Measurements from ENCODE around the gene CDCA7L.

Gene CDCA7L

DNA sequence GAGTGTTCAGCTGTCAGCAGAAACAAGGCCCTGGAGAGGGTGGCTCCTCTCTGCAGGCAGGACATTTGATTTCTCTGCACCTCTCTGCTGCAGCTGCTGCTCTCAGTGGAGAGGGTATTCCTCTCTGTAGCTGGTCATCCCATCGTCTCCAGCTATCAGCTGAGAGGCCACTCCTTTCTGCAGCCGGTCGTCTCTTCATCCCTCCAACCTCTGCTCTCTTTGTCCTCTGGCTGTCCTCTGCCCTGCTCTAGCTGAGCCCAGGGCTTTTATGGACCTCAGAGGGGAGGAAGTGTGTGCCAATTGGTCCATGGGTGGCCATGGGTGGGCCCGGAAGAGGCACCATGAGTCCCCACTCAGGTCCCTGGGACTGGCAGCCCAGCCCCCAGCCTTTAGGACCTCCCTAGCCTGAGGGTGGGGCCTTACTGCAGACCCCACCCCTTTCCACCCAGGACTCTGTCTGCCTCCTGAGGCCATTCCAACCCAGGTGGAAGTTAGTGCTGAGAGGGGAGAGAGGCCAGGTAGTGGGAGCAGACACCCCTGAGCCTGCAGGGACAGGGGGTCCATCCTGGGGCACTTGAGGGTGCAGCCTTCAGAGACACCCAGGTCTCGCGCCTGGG, 26.2 kb upstream of the CDCA7L start:
- TF ChIP-seq, protein P1, sequence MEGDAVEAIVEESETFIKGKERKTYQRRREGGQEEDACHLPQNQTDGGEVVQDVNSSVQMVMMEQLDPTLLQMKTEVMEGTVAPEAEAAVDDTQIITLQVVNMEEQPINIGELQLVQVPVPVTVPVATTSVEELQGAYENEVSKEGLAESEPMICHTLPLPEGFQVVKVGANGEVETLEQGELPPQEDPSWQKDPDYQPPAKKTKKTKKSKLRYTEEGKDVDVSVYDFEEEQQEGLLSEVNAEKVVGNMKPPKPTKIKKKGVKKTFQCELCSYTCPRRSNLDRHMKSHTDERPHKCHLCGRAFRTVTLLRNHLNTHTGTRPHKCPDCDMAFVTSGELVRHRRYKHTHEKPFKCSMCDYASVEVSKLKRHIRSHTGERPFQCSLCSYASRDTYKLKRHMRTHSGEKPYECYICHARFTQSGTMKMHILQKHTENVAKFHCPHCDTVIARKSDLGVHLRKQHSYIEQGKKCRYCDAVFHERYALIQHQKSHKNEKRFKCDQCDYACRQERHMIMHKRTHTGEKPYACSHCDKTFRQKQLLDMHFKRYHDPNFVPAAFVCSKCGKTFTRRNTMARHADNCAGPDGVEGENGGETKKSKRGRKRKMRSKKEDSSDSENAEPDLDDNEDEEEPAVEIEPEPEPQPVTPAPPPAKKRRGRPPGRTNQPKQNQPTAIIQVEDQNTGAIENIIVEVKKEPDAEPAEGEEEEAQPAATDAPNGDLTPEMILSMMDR (conservative IDR thresholded peaks at IDR 0.05; ENCODE audit: low read length), result no peak
- no peak for DNase-seq (ENCODE audit: low read depth)
- H3K4me3 ChIP-seq (ENCODE audit: low read length), result no peak overlapping the region

- DNase-seq (ENCODE audit: low read depth), result no peak
- TF ChIP-seq, protein P1 (conservative IDR thresholded peaks at IDR 0.05; ENCODE audit: low read length), result no peak
- H3K4me3 ChIP-seq (ENCODE audit: low read length), result no peak overlapping the region
These were observed 24.1 kb upstream of the CDCA7L start for GRCh38 chr7:21969822-21970221.

DNA sequence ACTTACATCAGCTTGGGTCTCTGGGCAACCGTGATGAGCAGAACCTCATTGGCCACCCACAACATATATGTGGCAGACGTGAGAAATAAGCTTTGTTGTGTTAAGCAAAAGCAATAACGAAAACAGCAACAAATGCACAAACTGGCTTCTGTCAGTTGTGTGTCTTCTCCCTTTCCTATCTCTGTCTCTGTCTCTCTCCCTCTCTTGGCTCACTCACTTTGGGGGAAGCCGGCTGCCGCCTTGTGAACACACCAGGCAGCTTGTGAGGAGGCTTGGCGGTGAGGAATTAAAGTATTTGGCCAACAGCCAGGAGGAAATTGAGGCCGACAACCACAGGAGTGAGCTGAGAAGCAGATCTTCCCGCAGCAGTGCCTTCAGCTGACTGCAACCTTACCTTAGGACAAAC, 21.9 kb upstream of the CDCA7L start:
- H3K4me3 ChIP-seq (ENCODE audit: low read length), result no peak overlapping the region
- TF ChIP-seq, protein P1 (conservative IDR thresholded peaks at IDR 0.05; ENCODE audit: low read length), result no peak
- DNase-seq (ENCODE audit: low read depth), result peak; percentile 6

- H3K4me3 ChIP-seq (ENCODE audit: low read length), result no peak overlapping the region
- DNase-seq (ENCODE audit: low read depth), result no peak
- TF ChIP-seq, protein P1 (conservative IDR thresholded peaks at IDR 0.05; ENCODE audit: low read length), result no peak
These were observed 20.6 kb upstream of the CDCA7L start for GRCh38 chr7:21966271-21966670.

DNA sequence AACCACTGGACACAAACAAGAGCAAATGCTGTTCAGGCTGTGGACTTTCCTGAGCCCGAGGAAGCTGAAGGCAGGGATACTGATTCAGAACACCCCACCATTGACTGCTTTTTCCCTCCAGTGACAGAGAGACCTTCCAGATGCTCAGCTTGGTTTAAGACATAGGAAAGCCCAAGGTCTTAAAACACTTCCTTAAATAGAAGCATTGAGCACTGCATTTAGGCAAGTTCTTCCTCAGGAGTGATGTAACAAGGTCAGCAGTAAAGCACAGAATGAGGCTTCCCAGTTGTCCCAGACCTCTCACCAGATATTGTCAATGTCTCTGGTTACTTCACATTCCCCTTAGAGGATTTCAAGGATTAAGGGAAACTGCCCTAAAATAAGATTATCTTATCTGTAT, 19.6 kb upstream of the CDCA7L start:
- H3K4me3 ChIP-seq (ENCODE audit: low read length), result no peak overlapping the region
- no peak for DNase-seq (ENCODE audit: low read depth)
- TF ChIP-seq, protein P1 (conservative IDR thresholded peaks at IDR 0.05; ENCODE audit: low read length), result no peak

DNA sequence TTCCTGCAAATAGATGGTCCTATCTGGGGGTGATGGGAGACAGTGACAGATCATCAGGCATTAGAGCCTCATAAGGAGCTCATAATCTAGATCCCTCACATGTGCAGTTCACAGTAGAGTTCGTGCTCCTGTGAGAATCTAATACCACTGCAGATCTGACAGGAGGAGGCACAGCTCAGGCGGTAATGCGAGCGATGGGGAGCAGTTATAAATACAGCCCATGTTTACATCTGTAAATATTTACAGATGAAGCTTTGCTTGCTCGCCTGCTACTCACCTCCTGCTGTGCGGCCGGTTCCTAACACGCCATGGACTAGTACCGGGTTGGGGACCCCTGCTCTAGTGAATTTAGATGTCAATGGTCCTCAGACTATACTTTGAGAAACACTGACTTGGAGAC, 17.0 kb upstream of the CDCA7L start:
- H3K4me3 ChIP-seq (ENCODE audit: low read length), result no peak overlapping the region
- TF ChIP-seq, protein P1 (conservative IDR thresholded peaks at IDR 0.05; ENCODE audit: low read length), result no peak
- no peak for DNase-seq (ENCODE audit: low read depth)

DNA sequence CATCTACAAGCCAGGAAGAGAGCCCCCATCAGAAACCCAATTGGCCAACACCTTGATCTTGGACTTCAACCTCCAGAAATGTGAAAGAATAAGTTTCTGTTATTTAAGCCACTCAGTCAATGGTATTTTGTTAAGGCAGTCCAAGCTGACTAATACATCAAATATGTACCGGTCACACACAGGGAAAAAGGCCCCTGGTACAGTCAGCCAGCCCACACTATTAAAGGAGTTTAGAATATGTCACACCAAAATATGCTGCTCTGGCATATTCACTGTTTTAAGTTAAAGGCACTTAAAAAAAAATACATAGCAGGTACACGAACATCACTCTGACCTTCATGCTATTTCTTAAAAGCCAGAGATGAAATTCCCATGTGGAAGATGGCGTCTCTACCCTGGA, 15.2 kb upstream of the CDCA7L start:
- TF ChIP-seq, protein P1 (conservative IDR thresholded peaks at IDR 0.05; ENCODE audit: low read length), result no peak
- no peak overlapping the region for H3K4me3 ChIP-seq (ENCODE audit: low read length)
- DNase-seq (ENCODE audit: low read depth), result peak; percentile 74

All from AG10803 (cell line).